ENCODE results near the gene SPATA13.

GRCh38 chr13:24138911-24139310 lies 21.6 kb upstream of the SPATA13 start:
- no peak for TF ChIP-seq EZH2phosphoT487 (IDR thresholded peaks at IDR 0.05; ENCODE audit: insufficient read depth, low read depth)
- no peak for TF ChIP-seq EZH2 (IDR thresholded peaks at IDR 0.05; ENCODE audit: insufficient read depth, poor library complexity, severe bottlenecking)

All from GM23248 (cell line).